SU-DHL-6 (cell line): Measurements from ENCODE around the gene IL2RG.

Experiments used
- H2AFZ ChIP-seq: fragments of 200-600 bp; sonication (generic); 2 replicates; pipeline ENCODE4 v1.6.1; 2014; ENCODE audit warnings: low read depth, mild to moderate bottlenecking, moderate library complexity, mixed read lengths, antibody characterized with exemption, low read length; ENCODE audit not compliant: severe bottlenecking
- H3F3A ChIP-seq: fragments of 200-600 bp; shearing (Covaris generic); 2 replicates; pipeline ENCODE4 v1.6.0; 2016; ENCODE audit warnings: antibody characterized with exemption, mild to moderate bottlenecking; ENCODE audit not compliant: insufficient read depth
- H3K27ac ChIP-seq: fragments of 200-600 bp; sonication (generic); 2 replicates; pipeline ENCODE4 v1.5.1; 2016; ENCODE audit warnings: low read depth, mild to moderate bottlenecking, low read length, moderate library complexity, mixed read lengths
- H3K27me3 ChIP-seq: fragments of 200-600 bp; sonication (generic), shearing (Covaris generic); 2 replicates; pipeline ENCODE4 v1.6.0; 2014; ENCODE audit warnings: mild to moderate bottlenecking, low read length
- H3K36me3 ChIP-seq: fragments of 200-600 bp; sonication (generic); 2 replicates; pipeline ENCODE4 v1.6.1; 2014; ENCODE audit warnings: mild to moderate bottlenecking, low read length, mixed read lengths
- H3K4me2 ChIP-seq: fragments of 300-600, 200-600 bp; shearing (Covaris generic), sonication (generic); 2 replicates; pipeline ENCODE4 v1.6.0; 2014; ENCODE audit warnings: low read length, low read depth, mild to moderate bottlenecking; ENCODE audit not compliant: poor library complexity, severe bottlenecking
- H3K4me3 ChIP-seq: fragments of 200-600 bp; sonication (generic); 2 replicates; pipeline ENCODE4 v1.5.1; 2014; ENCODE audit warnings: antibody characterized with exemption, low read length, mild to moderate bottlenecking, mixed read lengths; ENCODE audit not compliant: insufficient read depth, poor library complexity, severe bottlenecking
- H3K79me2 ChIP-seq: fragments of 200-600 bp; sonication (generic); 2 replicates; pipeline ENCODE4 v1.6.1; 2014; ENCODE audit warnings: mild to moderate bottlenecking, low read length, moderate library complexity; ENCODE audit not compliant: insufficient read depth
- H3K9ac ChIP-seq: fragments of 200-600 bp; sonication (generic); 2 replicates; pipeline ENCODE4 v1.7.0; 2014; ENCODE audit warnings: mild to moderate bottlenecking, low read length
- H3K9me2 ChIP-seq: fragments of 200-600 bp; sonication (generic); replicated peaks from 2 replicates; pipeline ENCODE4 v1.6.1; 2014; ENCODE audit warnings: low read length; ENCODE audit not compliant: insufficient read depth
- H3K9me3 ChIP-seq: fragments of 200-600 bp; sonication (generic); 2 replicates; pipeline ENCODE4 v1.6.1; 2014; ENCODE audit warnings: low read length, mixed read lengths; ENCODE audit not compliant: insufficient read depth
- H4K20me1 ChIP-seq: fragments of 200-600 bp; sonication (generic); 2 replicates; pipeline ENCODE4 v1.6.1; 2014; ENCODE audit warnings: low read depth, mild to moderate bottlenecking, antibody characterized with exemption, low read length, moderate library complexity, mixed read lengths
- CTCF ChIP-seq: fragments of 200-600 bp; sonication (generic); IDR thresholded peaks from one replicate; pipeline ENCODE4 v1.5.1; 2017; ENCODE audit warnings: antibody characterized with exemption, mild to moderate bottlenecking, low read length, moderate library complexity; ENCODE audit not compliant: insufficient read depth, poor library complexity, severe bottlenecking
- EZH2phosphoT487 ChIP-seq: fragments of 200-600 bp; sonication (generic), shearing (Covaris generic); conservative IDR thresholded peaks from 2 replicates; pipeline ENCODE4 v1.6.1; 2018; ENCODE audit warnings: mild to moderate bottlenecking, antibody characterized with exemption, low read length, moderate library complexity, mixed read lengths

Gene IL2RG

DNA sequence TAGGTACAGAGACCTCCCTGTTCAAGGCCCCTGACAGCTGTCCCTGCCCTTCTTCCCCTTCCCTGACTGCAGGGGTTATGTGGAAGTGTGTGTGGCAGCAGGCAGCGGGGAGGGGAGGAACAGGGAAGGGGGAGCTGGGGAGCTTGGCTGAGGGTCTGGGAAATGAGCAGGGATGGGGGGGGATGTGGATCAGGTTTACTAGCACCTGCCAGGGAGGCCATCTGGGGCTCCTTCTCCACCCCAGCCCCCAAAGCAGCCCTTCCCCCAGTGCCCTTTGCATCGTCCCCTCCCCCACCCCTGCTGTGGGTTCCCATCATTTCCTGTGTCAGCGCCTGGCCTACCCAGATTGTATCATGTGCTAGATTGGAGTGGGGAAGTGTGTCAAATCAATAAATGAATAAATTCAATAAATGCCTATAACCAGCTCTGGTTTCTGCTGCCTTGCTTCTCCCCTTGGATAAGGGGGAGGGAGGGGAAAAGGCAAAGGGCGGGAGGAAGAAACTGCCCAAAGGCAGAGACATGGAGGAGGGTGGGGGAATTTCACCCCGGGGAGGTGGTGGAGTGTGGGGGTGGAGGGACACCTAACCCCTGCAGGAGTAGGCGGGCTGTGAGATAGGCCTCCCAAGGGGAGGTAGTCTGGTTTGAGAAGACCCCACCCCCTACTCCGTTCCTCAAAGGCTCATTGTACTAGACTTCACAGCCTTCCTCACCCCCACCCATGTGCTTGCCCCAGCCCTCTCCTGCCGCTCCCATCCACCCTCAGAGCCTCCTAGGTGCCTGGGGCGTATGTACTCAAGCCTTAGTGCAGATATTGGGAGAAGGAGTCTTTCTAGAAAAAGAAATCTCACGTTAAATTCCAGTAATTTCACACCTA lies 8.0 kb downstream of the IL2RG start:
- Histone ChIP-seq H3K9me2 (no peaks in the 10 kb centered on the region), H4K20me1 (no peaks in the 10 kb centered on the region), H3K79me2 (no peaks in the 10 kb centered on the region), H3K9ac (no peak overlapping the region), H3K4me2 (peak overlapping the region; percentile 20), H3F3A (no peaks in the 10 kb centered on the region), H3K9me3 (no peaks in the 10 kb centered on the region), H3K4me3 (no peak overlapping the region), H2AFZ (no peak overlapping the region), H3K36me3 (no peaks in the 10 kb centered on the region), H3K27me3 (no peaks in the 10 kb centered on the region), H3K27ac (no peak overlapping the region)
- TF ChIP-seq CTCF (no peak), EZH2phosphoT487 (no peak)

- Histone ChIP-seq H3K4me3 (no peak overlapping the region), H4K20me1 (no peaks in the 10 kb centered on the region), H2AFZ (no peak overlapping the region), H3K9me3 (no peaks in the 10 kb centered on the region), H3K79me2 (no peaks in the 10 kb centered on the region), H3K36me3 (no peaks in the 10 kb centered on the region), H3K9me2 (no peaks in the 10 kb centered on the region), H3K27ac (no peak overlapping the region), H3K9ac (no peak overlapping the region), H3F3A (no peaks in the 10 kb centered on the region), H3K4me2 (no peak overlapping the region), H3K27me3 (no peaks in the 10 kb centered on the region)
- TF ChIP-seq EZH2phosphoT487 (no peak), CTCF (no peak)
Observed at GRCh38 chrX:71102292-71102691, 9.1 kb downstream of the IL2RG start.

DNA sequence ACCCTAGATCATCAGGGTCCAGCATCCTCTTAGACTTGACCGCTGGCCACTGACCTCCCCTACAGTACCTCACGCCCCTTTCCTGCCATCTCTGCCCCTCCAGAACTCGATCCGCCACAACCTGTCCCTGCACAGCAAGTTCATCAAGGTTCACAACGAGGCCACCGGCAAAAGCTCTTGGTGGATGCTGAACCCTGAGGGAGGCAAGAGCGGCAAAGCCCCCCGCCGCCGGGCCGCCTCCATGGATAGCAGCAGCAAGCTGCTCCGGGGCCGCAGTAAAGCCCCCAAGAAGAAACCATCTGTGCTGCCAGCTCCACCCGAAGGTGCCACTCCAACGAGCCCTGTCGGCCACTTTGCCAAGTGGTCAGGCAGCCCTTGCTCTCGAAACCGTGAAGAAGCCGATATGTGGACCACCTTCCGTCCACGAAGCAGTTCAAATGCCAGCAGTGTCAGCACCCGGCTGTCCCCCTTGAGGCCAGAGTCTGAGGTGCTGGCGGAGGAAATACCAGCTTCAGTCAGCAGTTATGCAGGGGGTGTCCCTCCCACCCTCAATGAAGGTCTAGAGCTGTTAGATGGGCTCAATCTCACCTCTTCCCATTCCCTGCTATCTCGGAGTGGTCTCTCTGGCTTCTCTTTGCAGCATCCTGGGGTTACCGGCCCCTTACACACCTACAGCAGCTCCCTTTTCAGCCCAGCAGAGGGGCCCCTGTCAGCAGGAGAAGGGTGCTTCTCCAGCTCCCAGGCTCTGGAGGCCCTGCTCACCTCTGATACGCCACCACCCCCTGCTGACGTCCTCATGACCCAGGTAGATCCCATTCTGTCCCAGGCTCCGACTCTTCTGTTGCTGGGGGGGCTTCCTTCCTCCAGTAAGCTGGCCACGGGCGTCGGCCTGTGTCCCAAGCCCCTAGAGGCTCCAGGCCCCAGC lies 10.5 kb downstream of the IL2RG start:
- TF ChIP-seq EZH2phosphoT487, result no peak
- H3K79me2 ChIP-seq, result no peaks in the 10 kb centered on the region
- H3F3A ChIP-seq, result no peaks in the 10 kb centered on the region
- no peak overlapping the region for H3K4me3 ChIP-seq
- no peak overlapping the region for H3K9ac ChIP-seq
- no peaks in the 10 kb centered on the region for H3K27me3 ChIP-seq
- no peak overlapping the region for H3K4me2 ChIP-seq
- H3K36me3 ChIP-seq, result no peaks in the 10 kb centered on the region
- no peaks in the 10 kb centered on the region for H4K20me1 ChIP-seq
- no peak overlapping the region for H2AFZ ChIP-seq
- H3K9me3 ChIP-seq, result no peaks in the 10 kb centered on the region
- no peaks in the 10 kb centered on the region for H3K9me2 ChIP-seq
- H3K27ac ChIP-seq, result no peak overlapping the region
